GM12801 (cell line): ENCODE measurements around the gene DLX1.

Experiments used
- TF ChIP-seq, protein P1 (sequence below): IDR thresholded peaks from one replicate; pipeline ENCODE4 v1.5.1; 2011; ENCODE audit warnings: control low read depth; ENCODE audit not compliant: insufficient read length; ENCODE audit errors: extremely low read depth

Gene DLX1

DNA sequence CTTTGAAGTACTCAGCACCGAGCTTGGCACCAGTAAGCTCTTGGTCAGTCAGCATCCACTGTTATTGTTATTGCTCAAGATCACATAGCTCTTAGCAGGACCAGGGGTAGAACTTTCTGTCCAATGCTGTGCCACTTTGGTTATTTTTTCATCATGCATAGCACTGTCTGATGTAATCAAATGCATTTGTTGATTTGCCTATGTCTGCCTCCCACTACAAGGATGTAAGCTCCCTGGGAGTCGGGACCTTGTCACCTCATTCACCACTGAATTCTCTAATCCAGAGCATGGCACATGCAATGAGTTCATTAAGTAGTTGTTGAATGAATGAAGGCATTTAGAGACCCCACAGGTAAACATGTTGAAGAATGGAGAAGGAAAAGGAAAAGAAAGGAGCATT, 29.0 kb upstream of the DLX1 start:
- TF ChIP-seq, protein P1, sequence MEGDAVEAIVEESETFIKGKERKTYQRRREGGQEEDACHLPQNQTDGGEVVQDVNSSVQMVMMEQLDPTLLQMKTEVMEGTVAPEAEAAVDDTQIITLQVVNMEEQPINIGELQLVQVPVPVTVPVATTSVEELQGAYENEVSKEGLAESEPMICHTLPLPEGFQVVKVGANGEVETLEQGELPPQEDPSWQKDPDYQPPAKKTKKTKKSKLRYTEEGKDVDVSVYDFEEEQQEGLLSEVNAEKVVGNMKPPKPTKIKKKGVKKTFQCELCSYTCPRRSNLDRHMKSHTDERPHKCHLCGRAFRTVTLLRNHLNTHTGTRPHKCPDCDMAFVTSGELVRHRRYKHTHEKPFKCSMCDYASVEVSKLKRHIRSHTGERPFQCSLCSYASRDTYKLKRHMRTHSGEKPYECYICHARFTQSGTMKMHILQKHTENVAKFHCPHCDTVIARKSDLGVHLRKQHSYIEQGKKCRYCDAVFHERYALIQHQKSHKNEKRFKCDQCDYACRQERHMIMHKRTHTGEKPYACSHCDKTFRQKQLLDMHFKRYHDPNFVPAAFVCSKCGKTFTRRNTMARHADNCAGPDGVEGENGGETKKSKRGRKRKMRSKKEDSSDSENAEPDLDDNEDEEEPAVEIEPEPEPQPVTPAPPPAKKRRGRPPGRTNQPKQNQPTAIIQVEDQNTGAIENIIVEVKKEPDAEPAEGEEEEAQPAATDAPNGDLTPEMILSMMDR: no peak

DNA sequence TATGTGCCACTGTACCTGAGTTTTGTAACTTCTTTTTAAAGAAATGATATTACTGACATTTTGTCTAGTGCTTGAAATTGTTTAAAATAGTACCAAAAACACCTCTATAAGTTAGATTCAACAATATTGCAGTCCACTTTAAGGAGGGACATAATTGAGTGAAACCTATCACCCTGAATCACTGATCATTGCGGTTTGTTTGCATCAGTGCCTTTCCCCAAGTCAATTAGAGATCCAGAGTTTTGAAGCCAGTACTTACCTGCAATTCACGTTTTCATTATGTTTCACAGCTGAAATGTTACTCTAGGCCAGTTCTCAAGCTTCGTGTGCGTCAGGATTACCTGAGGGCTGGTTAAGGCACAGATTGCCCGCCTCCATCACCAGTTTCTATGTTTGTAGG, 26.6 kb upstream of the DLX1 start:
- TF ChIP-seq, protein P1: no peak

DNA sequence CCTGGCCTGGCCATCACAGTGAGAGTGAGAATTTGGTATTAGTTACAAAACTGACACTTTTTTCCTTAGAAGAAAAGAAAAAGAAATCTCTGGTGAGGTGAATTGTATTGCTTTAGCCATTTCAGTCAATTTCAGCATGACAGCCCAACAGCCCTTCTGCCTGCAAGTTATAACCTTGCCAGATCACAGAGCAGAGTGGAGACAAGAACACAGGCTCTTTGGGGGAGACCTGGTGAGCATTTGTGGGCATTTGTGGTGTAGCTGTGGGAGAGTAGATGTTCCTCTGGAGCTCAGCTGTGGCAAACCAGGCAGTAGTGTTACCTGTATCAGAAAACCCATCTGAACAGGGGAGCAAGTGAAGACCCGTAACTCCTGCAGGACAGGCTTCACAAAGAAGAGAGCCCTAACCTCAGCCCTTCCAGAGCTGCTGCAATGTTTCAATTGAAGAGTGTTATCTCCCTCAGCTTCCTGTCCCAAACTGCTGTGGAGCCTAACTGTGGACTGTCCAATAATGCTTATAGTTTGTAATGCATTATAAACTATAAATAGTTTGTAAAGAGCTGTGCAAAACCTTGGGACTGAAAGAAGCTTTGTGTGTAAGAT, 22.8 kb upstream of the DLX1 start:
- TF ChIP-seq, protein P1: no peak

DNA sequence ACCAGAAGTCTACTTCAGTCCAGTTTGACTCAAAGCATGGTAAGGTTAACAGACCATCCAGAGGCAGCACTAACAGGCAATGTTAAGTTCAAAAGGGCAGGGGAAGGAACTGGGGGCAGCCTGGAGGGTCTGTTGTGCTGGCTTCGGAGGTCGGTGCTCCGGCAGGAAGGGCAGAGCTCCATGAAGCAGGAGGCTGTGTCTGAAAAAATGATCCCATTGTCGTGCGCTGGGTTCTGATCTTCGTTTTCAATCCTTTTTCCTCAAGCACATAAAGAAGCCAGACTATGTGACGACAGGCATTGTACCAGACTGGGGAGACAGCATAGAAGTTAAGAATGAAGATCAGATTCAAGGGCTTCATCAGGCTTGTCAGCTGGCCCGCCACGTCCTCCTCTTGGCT, 21.9 kb upstream of the DLX1 start:
- TF ChIP-seq, protein P1: no peak

DNA sequence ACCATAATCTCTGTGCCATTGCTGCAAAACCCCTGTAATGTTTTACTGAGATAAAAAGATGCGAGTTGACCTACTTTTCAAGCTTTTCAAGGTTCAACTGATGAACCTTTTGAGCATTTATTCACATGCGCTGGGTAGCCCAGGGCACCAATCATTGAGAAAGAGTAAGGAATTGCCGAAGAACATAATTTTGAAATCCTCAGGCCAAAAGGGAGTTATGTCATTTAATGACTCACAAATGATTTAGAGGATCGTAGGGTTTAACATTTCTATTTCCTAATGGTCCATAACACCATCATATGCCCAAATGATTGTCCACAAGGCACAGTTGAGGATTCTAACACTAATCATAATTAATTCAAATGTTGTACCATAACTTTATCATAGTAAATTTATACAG, 20.2 kb upstream of the DLX1 start:
- TF ChIP-seq, protein P1: no peak

DNA sequence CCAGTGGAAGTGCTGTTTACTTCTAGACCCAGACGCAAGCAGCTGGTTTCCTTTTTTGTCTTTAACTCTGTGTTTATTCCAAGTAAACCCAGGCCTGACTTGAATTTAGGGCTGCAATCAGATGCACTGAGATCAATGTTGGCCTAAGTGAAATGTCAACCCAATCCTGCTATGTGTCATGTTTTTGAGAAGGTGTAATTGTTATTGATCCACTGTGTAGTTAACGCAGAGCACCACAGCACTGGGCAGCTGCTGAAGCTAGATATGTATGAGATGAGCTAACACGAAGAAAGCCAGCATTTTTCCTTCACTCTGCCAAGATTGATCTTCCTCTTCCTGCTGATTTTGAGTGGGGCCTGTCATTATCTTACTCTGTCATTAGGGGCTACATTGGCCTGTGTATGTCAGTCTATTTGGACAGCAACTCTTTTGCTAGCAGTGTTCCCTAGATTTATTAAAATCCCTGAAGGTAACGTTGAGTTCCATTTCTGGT, 18.9 kb upstream of the DLX1 start:
- TF ChIP-seq, protein P1: no peak

DNA sequence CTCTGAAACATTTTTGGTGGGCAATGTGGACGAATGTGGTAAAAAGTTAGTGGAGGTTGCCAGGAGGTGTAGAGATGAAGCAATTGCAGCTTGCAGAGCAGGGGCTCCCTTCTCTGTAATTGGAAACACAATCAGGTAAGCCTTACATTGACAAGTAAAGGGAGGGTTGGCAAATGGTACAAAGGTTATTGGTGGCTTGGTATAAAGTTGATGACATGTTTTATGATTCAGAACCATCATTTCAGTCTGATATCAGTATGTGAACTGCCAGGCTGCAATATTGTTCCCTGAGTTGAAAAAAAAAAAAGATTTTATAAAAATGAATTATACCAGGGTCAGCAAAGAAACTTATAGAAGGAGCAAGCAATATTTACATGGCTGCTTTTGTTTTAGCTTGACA, 14.4 kb upstream of the DLX1 start:
- TF ChIP-seq, protein P1: no peak
